GM18511 (cell line): ENCODE results near the gene TOP3B.
"Not testable (repeated sequence)": the region's sequence is repeated elsewhere in the genome, so short reads cannot be mapped to it uniquely, and the experiment has no call there.

Experiments used
- ATAC-seq: cut with Tn5 transposase; IDR thresholded peaks from one replicate; pipeline ENCODE4 v1.9.1; 2021; ENCODE audit warnings: mild to moderate bottlenecking, moderate library complexity; ENCODE audit not compliant: unreplicated experiment

TOP3B gene

DNA sequence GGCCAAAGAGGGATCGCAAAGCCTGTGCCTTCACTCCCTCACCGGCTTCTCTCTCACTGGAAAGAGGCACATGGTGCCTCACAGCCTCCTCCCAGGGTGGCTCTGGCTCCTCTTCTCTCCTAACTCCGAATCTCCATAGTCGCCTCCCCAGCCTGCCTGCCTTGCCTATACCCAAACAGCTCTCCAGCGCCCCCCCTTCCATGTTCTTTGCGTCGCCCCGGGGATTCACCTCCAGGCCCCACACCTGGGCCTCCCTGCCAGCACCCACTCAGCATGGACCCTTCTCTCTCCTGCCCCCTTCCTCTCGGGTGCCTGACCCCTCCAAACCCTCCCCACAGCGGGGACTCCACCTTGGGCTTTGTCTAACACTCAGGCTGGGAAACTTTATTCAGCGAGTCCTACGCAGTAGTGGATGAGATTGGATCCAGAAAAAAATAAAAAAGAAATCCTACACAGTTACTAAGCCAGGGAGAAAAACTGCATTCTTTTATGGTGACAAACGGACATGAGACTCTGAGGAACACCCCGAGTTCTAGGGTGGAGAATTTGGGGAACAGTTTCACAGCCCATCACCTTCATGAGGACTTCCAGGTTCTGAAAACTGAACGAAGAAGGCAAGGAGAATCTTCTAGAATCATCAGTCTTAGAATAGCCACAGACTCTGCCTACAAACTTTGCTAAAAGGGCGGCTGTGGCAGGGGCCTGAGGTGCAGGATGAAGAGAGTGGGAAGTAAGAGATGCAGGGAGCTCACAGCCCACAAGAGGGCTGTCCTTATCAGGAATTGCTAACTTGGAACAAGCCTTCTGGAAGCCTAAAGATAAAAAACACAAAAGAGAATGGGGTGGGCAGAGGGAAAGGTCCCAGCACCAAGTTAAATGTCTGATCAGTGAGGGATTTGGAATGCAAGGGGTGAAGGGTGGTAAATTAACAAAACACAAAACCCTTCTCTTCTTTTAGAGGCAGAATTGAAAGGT, 35.3 kb downstream of the TOP3B start:
- no peak for ATAC-seq

DNA sequence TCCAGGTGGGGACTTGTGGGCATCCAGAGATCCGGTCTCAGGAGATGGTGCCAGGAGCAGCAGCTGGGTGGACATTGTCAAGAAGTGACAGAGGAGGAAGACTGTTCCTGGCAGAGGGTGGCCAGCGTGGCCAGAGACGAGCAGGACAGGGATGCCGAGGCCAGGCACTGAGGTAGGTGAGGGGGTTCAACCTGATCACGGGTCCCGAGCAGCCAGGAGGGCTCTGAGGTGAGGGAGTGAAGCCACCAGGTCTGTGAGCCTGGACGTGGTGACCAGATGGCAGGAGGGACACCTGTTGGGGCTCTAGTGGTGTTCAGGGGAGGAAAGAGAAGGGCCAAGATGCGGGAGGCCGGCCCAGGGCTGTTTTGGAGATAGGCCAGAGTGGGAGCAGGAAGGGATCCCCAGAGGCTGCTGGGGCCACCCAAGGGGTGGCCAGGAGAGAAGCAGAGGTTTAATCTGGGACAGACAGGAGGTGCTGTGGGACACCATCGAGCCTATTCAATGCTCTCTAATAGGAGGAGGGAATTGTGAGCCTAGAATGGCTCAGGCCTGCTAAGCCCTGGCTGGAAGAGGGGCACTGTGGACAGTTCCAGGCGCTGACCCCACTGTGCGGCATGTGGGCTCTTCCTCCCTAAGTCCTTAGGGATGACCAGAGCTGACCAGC, 36.2 kb downstream of the TOP3B start:
- ATAC-seq = no peak

DNA sequence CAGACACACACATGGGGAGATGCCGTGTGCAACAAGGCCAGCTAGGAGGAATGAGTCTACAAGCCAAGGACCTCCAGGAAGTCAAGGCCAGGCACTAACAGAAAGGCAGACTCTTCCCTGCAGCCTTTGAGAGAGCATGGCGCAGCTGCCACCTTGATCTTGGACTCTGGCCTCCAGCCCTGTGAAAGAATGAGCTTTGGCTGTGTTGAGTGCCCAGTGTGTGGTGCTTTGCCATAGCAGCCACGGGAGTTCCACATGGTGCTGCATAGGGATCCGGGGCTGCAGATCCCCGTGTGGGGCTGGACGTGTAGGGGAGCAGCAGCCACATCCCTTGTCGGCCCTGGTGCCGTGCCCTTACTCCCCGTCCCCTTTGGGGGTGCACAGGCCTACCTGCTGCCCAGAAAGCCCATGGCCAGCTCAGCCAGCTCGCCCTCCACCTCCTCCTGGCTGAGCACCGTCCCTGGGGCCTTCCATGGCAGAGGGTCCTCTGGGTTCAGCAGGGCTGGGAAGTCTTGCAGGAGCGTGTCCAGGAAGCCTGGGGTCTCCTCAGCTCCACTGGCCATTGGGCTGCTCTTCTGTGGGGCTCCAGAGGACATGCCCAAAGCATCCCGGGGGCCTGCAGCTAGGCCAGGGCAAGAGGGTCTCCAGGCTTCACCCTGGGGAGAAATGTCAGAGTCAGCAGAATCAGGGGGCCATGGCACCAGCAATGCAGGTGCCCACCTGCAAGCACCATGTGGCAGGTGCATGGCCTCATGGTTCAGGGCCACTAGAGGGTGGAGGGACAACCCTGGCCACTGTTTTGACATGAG, 36.9 kb downstream of the TOP3B start:
- ATAC-seq = no peak

- no peak for ATAC-seq
These were observed 37.7 kb downstream of the TOP3B start for GRCh38 chr22:21944871-21945270.

GRCh38 chr22:21943571-21944448, 38.8 kb downstream of the TOP3B start:
- no peak for ATAC-seq

- no peak for ATAC-seq
These were observed 39.9 kb downstream of the TOP3B start for GRCh38 chr22:21942407-21943343.

- ATAC-seq = no peak
These were observed 40.7 kb downstream of the TOP3B start for GRCh38 chr22:21941921-21942320.

GRCh38 chr22:21940521-21940920, 42.1 kb downstream of the TOP3B start:
- ATAC-seq = no peak

DNA sequence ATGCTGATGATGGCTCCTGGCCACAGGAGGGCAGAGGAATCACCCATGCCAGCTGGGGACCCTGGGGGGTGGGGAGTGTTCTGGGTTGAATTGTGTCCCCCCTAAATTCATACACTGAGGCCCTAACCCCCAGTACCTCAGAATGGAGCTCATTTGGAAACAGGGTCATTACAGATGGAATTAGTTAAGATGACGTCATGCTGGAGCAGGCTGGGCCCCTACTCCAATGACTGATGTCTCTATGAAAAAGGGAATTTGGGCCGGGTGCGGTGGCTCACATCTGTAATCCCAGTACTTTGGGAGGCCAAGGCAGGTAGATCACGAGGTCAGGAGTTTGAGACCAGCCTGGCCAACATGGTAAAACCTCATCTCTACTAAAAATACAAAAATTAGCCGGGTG, 42.7 kb downstream of the TOP3B start:
- ATAC-seq = not testable (repeated sequence)

GRCh38 chr22:21939461-21939913, 43.1 kb downstream of the TOP3B start:
- no peak for ATAC-seq

GRCh38 chr22:21938906-21939305, 43.7 kb downstream of the TOP3B start:
- ATAC-seq = no peak

- peak; percentile 93 for ATAC-seq
These were observed 44.3 kb downstream of the TOP3B start for GRCh38 chr22:21938071-21938822.

GRCh38 chr22:21937821-21938070, 44.8 kb downstream of the TOP3B start:
- ATAC-seq = no peak

GRCh38 chr22:21937041-21937820, 45.4 kb downstream of the TOP3B start:
- no peak for ATAC-seq

DNA sequence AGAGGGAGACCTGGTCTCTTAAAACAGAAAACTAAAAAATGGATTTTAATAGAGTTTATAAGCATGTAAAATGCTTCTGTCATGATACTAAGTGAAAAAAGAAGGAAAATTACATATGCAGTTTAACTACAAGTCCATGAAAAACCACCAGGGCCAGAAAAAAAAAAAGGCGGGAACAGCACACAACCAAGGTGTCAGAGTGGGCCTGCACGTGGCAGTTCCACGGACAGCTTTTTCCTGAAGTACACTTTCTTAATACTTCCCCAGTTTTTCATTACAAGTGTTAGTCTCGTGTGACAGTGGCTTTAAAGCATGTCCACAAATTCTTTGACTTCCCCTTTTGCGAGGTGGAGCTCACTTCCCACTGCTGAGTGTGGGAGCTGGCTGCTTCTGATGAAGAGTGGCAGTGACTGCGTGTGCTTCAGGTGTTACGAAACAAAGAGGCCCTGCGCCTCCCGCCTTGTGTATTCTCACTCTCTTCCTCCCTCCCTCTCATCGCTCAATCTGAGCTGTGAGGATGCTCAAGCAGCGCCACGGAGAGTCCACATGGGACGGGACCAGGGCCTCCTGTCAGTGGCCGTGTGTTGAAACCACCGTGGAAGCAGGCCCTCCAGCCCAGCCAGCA, 46.3 kb downstream of the TOP3B start:
- no peak for ATAC-seq

GRCh38 chr22:21933910-21934309, 48.7 kb downstream of the TOP3B start:
- no peak for ATAC-seq

- no peak for ATAC-seq
These were observed 49.2 kb downstream of the TOP3B start for GRCh38 chr22:21933413-21933812.
